NCI-H1694 treated with DMSO at 0.1 percent for 48 hours (cell line): ENCODE data around the gene APOBEC3F.
"Not testable (repeated sequence)": the region's sequence is repeated elsewhere in the genome, so short reads cannot be mapped to it uniquely, and the experiment has no call there.

Source experiments
- DNase-seq: peaks from one replicate; lab custom pipeline; 2025; lab: John Stamatoyannopoulos, UW

The APOBEC3F gene

GRCh38 chr22:39040538-39041296 lies at the start of gene APOBEC3F:
Gene APOBEC3F, plus strand, starts transcription at chr22:39040864. Its CDS starts 97 bp downstream, at chr22:39040961.
- DNase-seq = not testable (repeated sequence)

GRCh38 chr22:38992871-38993371 lies 47.7 kb upstream of the APOBEC3F start:
- DNase-seq = peak; percentile 27

- DNase-seq = no peak
Observed at GRCh38 chr22:38996105-38996504, 44.6 kb upstream of the APOBEC3F start.

- DNase-seq = no peak
Observed at GRCh38 chr22:38997518-38997917, 43.1 kb upstream of the APOBEC3F start.

- DNase-seq = peak; percentile 44
Observed at GRCh38 chr22:39003165-39003638, 37.5 kb upstream of the APOBEC3F start.

GRCh38 chr22:39007177-39007576 lies 33.5 kb upstream of the APOBEC3F start:
- DNase-seq = no peak

GRCh38 chr22:39008271-39008850 lies 32.3 kb upstream of the APOBEC3F start:
- DNase-seq = not testable (repeated sequence)

GRCh38 chr22:39010946-39011345 lies 29.7 kb upstream of the APOBEC3F start:
- DNase-seq = no peak

GRCh38 chr22:39012533-39013511 lies 27.8 kb upstream of the APOBEC3F start:
- no peak for DNase-seq

GRCh38 chr22:39013561-39013941 lies 27.1 kb upstream of the APOBEC3F start:
- not testable (repeated sequence) for DNase-seq

GRCh38 chr22:39013942-39014722 lies 26.5 kb upstream of the APOBEC3F start, which contains the start of gene APOBEC3C:
Gene APOBEC3C, plus strand, starts transcription at chr22:39014257. Its CDS starts 106 bp downstream, at chr22:39014363.
- no peak for DNase-seq

GRCh38 chr22:39014723-39015121 lies 25.9 kb upstream of the APOBEC3F start:
- not testable (repeated sequence) for DNase-seq

GRCh38 chr22:39016592-39016991 lies 24.1 kb upstream of the APOBEC3F start:
- no peak for DNase-seq

GRCh38 chr22:39017596-39018365 lies 22.9 kb upstream of the APOBEC3F start:
- DNase-seq = no peak

- DNase-seq = not testable (repeated sequence)
Observed at GRCh38 chr22:39020021-39020651, 20.5 kb upstream of the APOBEC3F start.

GRCh38 chr22:39021552-39022250 lies 19.0 kb upstream of the APOBEC3F start:
- DNase-seq = no peak

- DNase-seq = no peak
Observed at GRCh38 chr22:39024519-39025308, 15.9 kb upstream of the APOBEC3F start.

GRCh38 chr22:39026509-39027150 lies 14.0 kb upstream of the APOBEC3F start:
- DNase-seq = no peak
